Aorta (tissue), 5 donors: Measurements from ENCODE around the gene SYNDIG1. TPM values are rescaled to one million over a fixed set of nuclear protein-coding genes. Genes with fewer than 3 reads are reported as not detected.

Experiments used
- ATAC-seq: fragments of 200-7000 bp; cut with Tn5 transposase; one replicate; pipeline ENCODE4 v1.9.1; 2022; ENCODE audit warnings: moderate library complexity; ENCODE audit not compliant: low FRiP score
- DNase-seq, 2 donors: peaks; one replicate each; pipeline ENCODE4 v3.0.0-alpha.2; 2020
- H3K27ac ChIP-seq, 2 donors: one replicate each; pipeline ENCODE4 v1.5.1; 2013; ENCODE audit warnings: low read length in 2 of 2, mild to moderate bottlenecking in 2 of 2, moderate library complexity in 2 of 2, control low read depth in 1 of 2, inconsistent platforms in 1 of 2, low read depth in 1 of 2
- H3K27me3 ChIP-seq, 2 donors: one replicate each; pipeline ENCODE4 v1.6.1; 2013; ENCODE audit warnings: control low read depth in 1 of 2, low read length in 1 of 2, mild to moderate bottlenecking in 1 of 2, moderate library complexity in 1 of 2; ENCODE audit not compliant: insufficient read depth in 2 of 2, control insufficient read depth in 1 of 2
- H3K36me3 ChIP-seq, 2 donors: one replicate each; pipeline ENCODE4 v1.6.1; 2013; ENCODE audit warnings: control low read depth in 1 of 2, low read length in 1 of 2, mild to moderate bottlenecking in 1 of 2; ENCODE audit not compliant: insufficient read depth in 2 of 2, control insufficient read depth in 1 of 2
- H3K4me1 ChIP-seq, 2 donors: one replicate each; pipeline ENCODE4 v1.6.1; 2013; ENCODE audit warnings: low read length in 2 of 2, control low read depth in 1 of 2, mild to moderate bottlenecking in 1 of 2, moderate library complexity in 1 of 2; ENCODE audit not compliant: insufficient read depth in 2 of 2, control insufficient read depth in 1 of 2
- H3K4me3 ChIP-seq, 2 donors: one replicate each; pipeline ENCODE4 v1.5.1; 2013; ENCODE audit warnings: low read length in 2 of 2, control low read depth in 1 of 2, mild to moderate bottlenecking in 1 of 2
- H3K9me3 ChIP-seq: one replicate; pipeline ENCODE4 v1.6.1; 2013; ENCODE audit warnings: mild to moderate bottlenecking, low read length; ENCODE audit not compliant: control insufficient read depth
- WGBS, 2 donors: extraction: QIAGEN DNeasy Blood & Tissue Kit; methylation state at CpG; one replicate each; pipeline ENCODE4 v1.1.7; 2013; 5-methylcytosine and 5-hydroxymethylcytosine counted together
- intact Hi-C, 2 donors: fragments of 100-400 bp; cut with DNase I; formaldehyde crosslinking; loops; one replicate each; pipeline versions ENCODE4 v1.14.2 to v1.15.0; 2022
- polyA plus RNA-seq, 2 donors: library from polyadenylated mRNA; stranded (reverse); fragments of 200-250 nt; gene quantifications; one replicate each; pipeline ENCODE4 v1.2.3, GENCODE V29; 2013
- total RNA-seq, 2 donors: library from RNA; stranded (reverse); fragmentation: NEBNext Ultra II Directional; extraction: Animal tissue kit (Norgen Biotek cat#: 25700); gene quantifications; one replicate each; pipeline ENCODE4 v1.2.1, GENCODE V29; 2021
- donor health status: healthy with polysubstance abuse.
- donor health status: Bipolar disorder and iron deficiency.
- donor health status: DM: no; HTN: no; CAD: no.
- donor health status: DM: no; HTN: no; CAD: no.
- donor health status: DM: yes; HTN: yes; CAD: no.

Gene SYNDIG1
- total and polyA plus RNA-seq, 4 donors: 1.2 to 6.2 (median 2.9) TPM

DNA sequence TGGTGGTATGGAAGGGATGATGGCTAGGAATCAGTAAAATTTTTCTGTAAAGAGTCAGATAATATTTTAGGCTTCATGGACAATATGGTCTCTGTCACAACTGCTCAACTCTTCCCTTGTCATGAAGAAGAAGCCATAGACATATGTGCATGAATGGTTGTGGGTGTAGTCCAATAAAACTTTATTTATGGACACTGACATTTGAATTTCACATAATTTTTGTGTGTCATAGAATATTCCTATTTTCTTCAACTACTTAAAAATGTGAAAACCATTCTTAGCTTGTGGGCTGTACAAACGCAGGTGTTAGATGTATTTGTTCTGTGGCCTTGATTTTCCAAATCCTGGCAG is 59.9 kb downstream of the SYNDIG1 start:
- no peak for ATAC-seq
- WGBS, 2 donors: 90 to 96% methylated on average over 1 of the region's 1 CpG
- Histone ChIP-seq H3K27ac (no peak overlapping the region), H3K27me3 (no peaks in the 10 kb centered on the region), H3K4me3 (no peak overlapping the region), H3K9me3 (no peaks in the 10 kb centered on the region), H3K36me3 (no peaks in the 10 kb centered on the region), H3K4me1 (peaks cover 0 to 3% of the 10 kb centered on the region in 2 donors)
- no peak for DNase-seq
- intact Hi-C loops: no loop called here

- H3K9me3 ChIP-seq: no peaks in the 10 kb centered on the region
- no peak overlapping the region for H3K27ac ChIP-seq
- H3K4me3 ChIP-seq: no peak overlapping the region
- no peak for ATAC-seq
- intact Hi-C loops: no loop called here
- H3K27me3 ChIP-seq: no peaks in the 10 kb centered on the region
- peaks cover 0 to 3% of the 10 kb centered on the region in 2 donors for H3K4me1 ChIP-seq
- no peaks in the 10 kb centered on the region for H3K36me3 ChIP-seq
- 90 to 92% methylated on average over 2 of the region's 2 CpGs for WGBS, 2 donors
- DNase-seq: no peak
These were observed 60.8 kb downstream of the SYNDIG1 start for GRCh38 chr20:24530131-24530680.

DNA sequence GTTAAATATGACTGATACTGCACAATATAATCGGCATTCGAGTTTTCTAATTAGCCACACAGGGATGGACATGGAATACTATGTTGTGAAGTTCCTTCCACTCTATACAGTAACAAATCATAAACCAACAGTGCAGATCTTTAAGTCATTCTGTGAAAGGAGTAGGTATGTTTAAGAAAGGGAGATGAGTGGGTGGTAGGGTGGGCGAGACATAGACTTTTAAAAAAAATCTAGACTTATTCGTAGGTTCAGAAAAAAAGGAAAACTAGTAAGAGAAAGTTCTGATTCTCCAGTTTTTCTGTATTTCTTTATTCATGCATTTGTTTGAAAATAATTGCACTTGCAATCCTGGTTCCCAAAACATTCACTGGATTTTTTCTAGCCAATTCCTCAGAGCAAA is 61.8 kb downstream of the SYNDIG1 start:
- Histone ChIP-seq H3K36me3 (no peaks in the 10 kb centered on the region), H3K4me3 (no peak overlapping the region), H3K4me1 (peaks cover 0 to 3% of the 10 kb centered on the region in 2 donors), H3K27ac (no peak overlapping the region), H3K27me3 (no peaks in the 10 kb centered on the region), H3K9me3 (no peaks in the 10 kb centered on the region)
- 91 to 95% methylated on average over 4 of the region's 4 CpGs for WGBS, 2 donors
- DNase-seq (no peak), ATAC-seq (no peak)
- intact Hi-C loops: no loop called here

DNA sequence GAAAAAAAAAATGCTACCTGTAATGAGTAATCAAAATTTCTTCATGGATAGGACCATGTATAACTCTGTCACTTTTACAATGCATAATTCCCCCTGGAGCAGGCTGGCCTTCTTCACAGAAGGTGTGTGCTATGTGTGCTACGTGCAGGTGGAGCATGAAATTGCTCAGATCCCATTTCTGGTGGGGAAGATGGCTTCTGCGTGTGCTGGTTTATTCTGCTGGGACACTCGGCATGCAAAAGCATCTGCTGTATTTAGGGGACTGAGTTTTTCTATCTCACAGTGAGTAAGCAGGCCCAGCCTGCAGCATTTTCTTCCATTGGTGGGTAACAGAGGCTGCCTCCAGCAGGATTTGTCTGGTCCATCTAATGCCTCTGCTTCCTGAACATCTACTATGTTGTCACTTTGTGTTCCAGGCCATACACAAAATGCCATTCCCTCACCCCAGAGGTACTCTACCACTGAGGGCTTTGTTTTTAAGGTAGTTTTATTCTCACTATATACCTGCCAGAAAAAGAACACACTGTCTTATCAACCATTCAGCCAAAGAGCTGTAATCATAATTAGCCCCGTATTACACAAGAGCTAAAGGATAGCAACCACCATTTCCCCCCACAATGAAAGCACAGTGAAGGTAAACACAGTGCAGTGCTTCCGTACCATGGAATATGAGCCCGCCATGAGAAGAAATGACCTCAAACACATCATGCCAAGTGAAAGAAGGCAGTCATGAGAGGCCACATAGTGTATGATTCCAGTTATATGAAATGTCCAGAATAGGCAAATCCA is 62.4 kb downstream of the SYNDIG1 start:
- Histone ChIP-seq H3K9me3 (no peaks in the 10 kb centered on the region), H3K4me3 (no peak overlapping the region), H3K27me3 (no peaks in the 10 kb centered on the region), H3K27ac (no peak overlapping the region), H3K36me3 (no peaks in the 10 kb centered on the region), H3K4me1 (peaks cover 0 to 3% of the 10 kb centered on the region in 2 donors)
- DNase-seq (no peak), ATAC-seq (no peak)
- intact Hi-C loops: no loop called here
- WGBS, 2 donors: 88 to 94% methylated on average over 6 of the region's 6 CpGs

GRCh38 chr20:24533449-24533848 is 64.0 kb downstream of the SYNDIG1 start:
- WGBS, 2 donors: 93 to 94% methylated on average over 8 of the region's 8 CpGs
- intact Hi-C loops: no loop called here
- Histone ChIP-seq H3K9me3 (no peaks in the 10 kb centered on the region), H3K4me3 (no peak overlapping the region), H3K27ac (no peak overlapping the region), H3K4me1 (peaks cover 0 to 3% of the 10 kb centered on the region in 2 donors), H3K27me3 (no peaks in the 10 kb centered on the region), H3K36me3 (no peaks in the 10 kb centered on the region)
- no peak for DNase-seq
- no peak for ATAC-seq

DNA sequence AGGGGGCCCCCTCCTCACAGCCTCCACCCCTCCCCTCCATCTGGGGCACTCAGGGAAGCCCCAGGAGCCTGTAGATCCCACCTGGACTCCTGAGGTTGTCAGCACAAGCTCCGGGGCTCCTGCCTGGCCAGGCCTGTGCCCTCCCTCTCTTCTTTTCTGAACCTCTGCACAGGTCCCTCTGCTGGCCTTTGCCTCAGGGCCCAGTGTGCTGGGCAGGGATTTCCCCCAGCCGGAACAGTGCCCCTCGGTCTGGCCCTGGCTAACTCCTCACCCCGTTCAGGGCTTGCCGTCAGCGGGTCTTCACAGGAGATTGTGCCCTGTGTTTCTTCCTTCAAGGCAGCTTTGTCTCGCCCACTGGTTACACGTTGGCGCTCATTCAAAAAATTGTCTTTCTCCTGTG is 64.9 kb downstream of the SYNDIG1 start:
- H3K27me3 ChIP-seq: no peaks in the 10 kb centered on the region
- ATAC-seq (no peak), DNase-seq (no peak)
- H3K9me3 ChIP-seq: no peaks in the 10 kb centered on the region
- no peak overlapping the region for H3K27ac ChIP-seq
- H3K4me3 ChIP-seq: no peak overlapping the region
- intact Hi-C loops: no loop called here
- no peaks in the 10 kb centered on the region for H3K36me3 ChIP-seq
- peaks cover 0 to 3% of the 10 kb centered on the region in 2 donors for H3K4me1 ChIP-seq
- 83 to 88% methylated on average over 9 of the region's 9 CpGs for WGBS, 2 donors

DNA sequence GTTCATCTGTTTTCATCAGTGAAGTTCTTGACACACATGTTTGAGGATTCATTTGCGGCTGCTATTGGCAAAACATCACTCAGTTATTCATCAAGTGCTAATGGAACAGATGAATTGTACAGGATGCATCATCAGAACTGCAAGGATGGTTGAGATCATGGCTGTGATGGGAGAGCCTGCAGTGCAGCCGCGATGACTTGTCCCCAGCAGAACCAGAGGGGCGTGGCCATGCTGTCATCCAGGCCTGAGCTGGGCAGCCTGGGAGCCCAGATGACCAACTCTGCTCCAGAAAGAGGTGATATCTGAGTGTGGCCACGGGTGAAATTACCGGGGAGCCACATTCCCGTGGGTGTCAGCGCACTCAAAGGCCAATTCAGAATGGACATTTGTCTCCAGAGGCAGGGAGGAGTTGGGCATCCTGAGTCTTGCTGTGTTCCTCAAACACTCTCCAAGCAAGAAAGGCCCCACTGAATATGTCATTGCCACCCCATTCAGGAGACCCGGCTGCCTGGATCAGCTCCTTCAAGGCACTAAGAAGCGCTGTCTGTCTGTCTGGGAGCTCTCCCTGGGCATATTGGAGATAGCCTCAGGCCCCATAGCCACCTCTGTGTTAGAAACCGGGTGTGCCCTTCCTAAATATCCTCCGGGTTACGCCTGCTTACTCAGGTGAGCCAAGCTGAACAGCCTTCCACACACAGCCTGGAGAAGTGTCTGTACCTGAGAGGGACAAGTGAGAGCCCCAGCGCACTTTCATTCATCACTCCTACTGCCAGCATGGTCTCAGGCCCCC is 66.7 kb downstream of the SYNDIG1 start:
- DNase-seq: no peak
- peak; percentile 39 for ATAC-seq
- 92 to 94% methylated on average over 14 of the region's 14 CpGs for WGBS, 2 donors
- Histone ChIP-seq H3K27ac (no peak overlapping the region), H3K27me3 (no peaks in the 10 kb centered on the region), H3K36me3 (no peaks in the 10 kb centered on the region), H3K9me3 (no peaks in the 10 kb centered on the region), H3K4me1 (no peaks in the 10 kb centered on the region), H3K4me3 (no peak overlapping the region)
- intact Hi-C loops: no loop called here

DNA sequence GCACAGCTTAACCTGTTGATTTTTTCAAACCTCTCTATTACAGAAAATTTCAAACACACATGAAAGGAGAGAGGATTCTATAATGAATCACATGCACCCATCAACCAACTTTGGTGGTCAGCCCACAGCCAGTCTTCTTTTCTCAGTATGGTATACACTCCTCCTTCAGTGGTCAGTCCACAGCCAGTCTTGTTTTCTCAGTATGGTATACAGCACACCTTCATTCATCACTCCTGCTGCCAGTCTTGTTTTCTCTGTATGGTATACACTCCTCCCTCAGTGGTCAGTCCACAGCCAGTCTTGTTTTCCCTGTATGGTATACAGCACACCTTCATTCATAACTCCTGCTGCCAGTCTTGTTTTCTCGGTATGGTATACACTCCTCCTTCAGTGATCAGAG is 67.8 kb downstream of the SYNDIG1 start:
- WGBS, 2 donors: 92 to 95% methylated on average over 1 of the region's 1 CpG
- no peaks in the 10 kb centered on the region for H3K27me3 ChIP-seq
- no peaks in the 10 kb centered on the region for H3K9me3 ChIP-seq
- H3K27ac ChIP-seq: no peak overlapping the region
- ATAC-seq (no peak), DNase-seq (no peak)
- no peaks in the 10 kb centered on the region for H3K36me3 ChIP-seq
- H3K4me3 ChIP-seq: no peak overlapping the region
- H3K4me1 ChIP-seq: no peaks in the 10 kb centered on the region
- intact Hi-C loops: no loop called here
